Liver (tissue), 3 donors: Measurements from ENCODE around the gene REXO5.

Source experiments
- CTCF ChIP-seq: fragments of 150-350 bp; IDR thresholded peaks from 2 replicates; pipeline ENCODE4 v1.5.1; 2017; ENCODE audit warnings: improper control_type of control experiment, low read depth, low read length; ENCODE audit not compliant: missing input control
- FOXA1 ChIP-seq: IDR thresholded peaks from 2 replicates; pipeline ENCODE4 v1.6.1; 2016; ENCODE audit warnings: antibody characterized with exemption
- GABPA ChIP-seq, 2 donors: IDR thresholded peaks in 1 of 2; conservative IDR thresholded peaks in 1 of 2; 2 replicates each; pipeline ENCODE4 v1.6.1; 2016; ENCODE audit warnings: antibody characterized with exemption in 2 of 2, mild to moderate bottlenecking in 1 of 2, moderate library complexity in 1 of 2
- MAX ChIP-seq: IDR thresholded peaks from 2 replicates; pipeline ENCODE4 v1.6.1; 2016; ENCODE audit warnings: antibody characterized with exemption
- NR2F2 ChIP-seq: IDR thresholded peaks from 2 replicates; pipeline ENCODE4 v1.6.1; 2016; ENCODE audit warnings: antibody characterized with exemption
- RAD21 ChIP-seq, 2 donors: IDR thresholded peaks; 2 replicates each; pipeline ENCODE4 v1.6.1; 2016; ENCODE audit warnings: antibody characterized with exemption in 2 of 2, mild to moderate bottlenecking in 2 of 2
- REST ChIP-seq: IDR thresholded peaks from 2 replicates; pipeline ENCODE4 v1.6.1; 2016; ENCODE audit warnings: antibody characterized with exemption, mild to moderate bottlenecking
- RXRA ChIP-seq, 2 donors: IDR thresholded peaks; 2 replicates each; pipeline ENCODE4 v1.6.1; 2017 to 2018; ENCODE audit warnings: antibody characterized with exemption in 2 of 2, mild to moderate bottlenecking in 1 of 2
- SP1 ChIP-seq: IDR thresholded peaks from 2 replicates; pipeline ENCODE4 v1.6.1; 2018; ENCODE audit warnings: antibody characterized with exemption, mild to moderate bottlenecking
- TAF1 ChIP-seq: conservative IDR thresholded peaks from 2 replicates; pipeline ENCODE4 v1.6.1; 2016; ENCODE audit warnings: antibody characterized with exemption, mild to moderate bottlenecking
- YY1 ChIP-seq: IDR thresholded peaks from 2 replicates; pipeline ENCODE4 v1.6.1; 2016; ENCODE audit warnings: antibody characterized with exemption, mild to moderate bottlenecking
- ZBTB33 ChIP-seq: IDR thresholded peaks from 2 replicates; pipeline ENCODE4 v1.6.1; 2016; ENCODE audit warnings: antibody characterized with exemption
- donor health status: healthy.
- donor health status: healthy.

GRCh38 chr16:20833086-20833485, 26.8 kb downstream of the REXO5 start:
- no peak for TF ChIP-seq CTCF
- no peak for TF ChIP-seq MAX
- TF ChIP-seq RAD21 (IDR thresholded peaks at IDR 0.05), result no peak
- no peak for TF ChIP-seq REST
- no peak for TF ChIP-seq YY1
- TF ChIP-seq TAF1, result no peak
- no peak for TF ChIP-seq ZBTB33
- TF ChIP-seq GABPA (IDR thresholded peaks at IDR 0.05 in 1 of 2, conservative IDR thresholded peaks at IDR 0.05 in 1 of 2), result no peak
- no peak for TF ChIP-seq NR2F2
- no peak for TF ChIP-seq FOXA1
- TF ChIP-seq RXRA (IDR thresholded peaks at IDR 0.05), result no peak
- TF ChIP-seq SP1, result no peak
